ENCODE results near the gene KCNH8. TPM values are rescaled to one million over a fixed set of nuclear protein-coding genes. Genes with fewer than 3 reads are reported as not detected.

Gene KCNH8
- total RNA-seq, 1 experiment from 2014 or later = not detected

DNA sequence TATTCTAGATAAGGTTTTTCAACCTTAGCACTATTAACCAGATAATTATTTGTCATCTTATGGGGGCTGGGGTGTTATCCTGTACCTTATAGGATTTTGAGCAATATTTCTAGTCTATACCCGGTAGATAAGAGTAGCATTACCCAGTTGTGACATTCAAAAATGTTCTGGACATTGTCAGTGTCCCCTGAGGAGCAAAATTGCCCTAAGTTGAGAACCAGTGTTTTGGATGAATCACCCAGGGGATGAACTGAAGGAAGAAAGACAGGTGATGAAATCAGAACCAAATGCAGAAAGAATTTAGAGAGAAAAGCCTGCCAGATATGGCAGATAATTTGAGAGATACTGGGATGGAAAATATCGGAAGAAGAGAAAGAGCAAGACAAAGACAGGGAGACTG is 58.2 kb downstream of the KCNH8 start:
- no peaks in the 10 kb centered on the region for H3K4me1 ChIP-seq (ENCODE audit: control insufficient read depth, insufficient read depth, low read length)
- intact Hi-C loops (cut with micrococcal nuclease; ENCODE audit: unreplicated experiment) = no loop called here
- no peak overlapping the region for H3K27ac ChIP-seq (ENCODE audit: low read length)
- ChIA-PET CTCF (no interaction called here), POLR2A (no interaction called here)
- no peak for TF ChIP-seq TCF7L2 (IDR thresholded peaks at IDR 0.05; ENCODE audit: low read depth, low read length)
- TF ChIP-seq SIN3A (IDR thresholded peaks at IDR 0.05; ENCODE audit: borderline replicate concordance, insufficient read depth, low read depth, low read length) = no peak
- TF ChIP-seq, protein P1, sequence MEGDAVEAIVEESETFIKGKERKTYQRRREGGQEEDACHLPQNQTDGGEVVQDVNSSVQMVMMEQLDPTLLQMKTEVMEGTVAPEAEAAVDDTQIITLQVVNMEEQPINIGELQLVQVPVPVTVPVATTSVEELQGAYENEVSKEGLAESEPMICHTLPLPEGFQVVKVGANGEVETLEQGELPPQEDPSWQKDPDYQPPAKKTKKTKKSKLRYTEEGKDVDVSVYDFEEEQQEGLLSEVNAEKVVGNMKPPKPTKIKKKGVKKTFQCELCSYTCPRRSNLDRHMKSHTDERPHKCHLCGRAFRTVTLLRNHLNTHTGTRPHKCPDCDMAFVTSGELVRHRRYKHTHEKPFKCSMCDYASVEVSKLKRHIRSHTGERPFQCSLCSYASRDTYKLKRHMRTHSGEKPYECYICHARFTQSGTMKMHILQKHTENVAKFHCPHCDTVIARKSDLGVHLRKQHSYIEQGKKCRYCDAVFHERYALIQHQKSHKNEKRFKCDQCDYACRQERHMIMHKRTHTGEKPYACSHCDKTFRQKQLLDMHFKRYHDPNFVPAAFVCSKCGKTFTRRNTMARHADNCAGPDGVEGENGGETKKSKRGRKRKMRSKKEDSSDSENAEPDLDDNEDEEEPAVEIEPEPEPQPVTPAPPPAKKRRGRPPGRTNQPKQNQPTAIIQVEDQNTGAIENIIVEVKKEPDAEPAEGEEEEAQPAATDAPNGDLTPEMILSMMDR (IDR thresholded peaks at IDR 0.05) = no peak
- TF ChIP-seq POLR2AphosphoS5 (IDR thresholded peaks at IDR 0.05; ENCODE audit: low read depth, low read length) = no peak
- TF ChIP-seq REST (IDR thresholded peaks at IDR 0.05; ENCODE audit: insufficient read depth in 1 of 2, low read depth in 2 of 2, low read length in 1 of 2) = no peak
- ATAC-seq (no peak), DNase-seq (ENCODE audit: low read depth, low spot score) (no peak)
- H3K4me3 ChIP-seq (ENCODE audit: low read depth in 2 of 2, low read length in 2 of 2) = no peak overlapping the region
- in situ Hi-C loops (cut with HindIII; ENCODE audit: low pct_unique_long_range_greater_than_20kb, low sequenced_read_pairs) = no loop called here
- no peaks in the 10 kb centered on the region for H3K9me3 ChIP-seq (ENCODE audit: control insufficient read depth, insufficient read depth, low read depth, low read length)
- BruUV-seq (replicated peaks) = no TSS peak
- no peaks in the 10 kb centered on the region for H3K27me3 ChIP-seq (ENCODE audit: control insufficient read depth, insufficient read depth, low read length)
- H3K36me3 ChIP-seq (ENCODE audit: control insufficient read depth, insufficient read depth, low read length) = no peaks in the 10 kb centered on the region

DNA sequence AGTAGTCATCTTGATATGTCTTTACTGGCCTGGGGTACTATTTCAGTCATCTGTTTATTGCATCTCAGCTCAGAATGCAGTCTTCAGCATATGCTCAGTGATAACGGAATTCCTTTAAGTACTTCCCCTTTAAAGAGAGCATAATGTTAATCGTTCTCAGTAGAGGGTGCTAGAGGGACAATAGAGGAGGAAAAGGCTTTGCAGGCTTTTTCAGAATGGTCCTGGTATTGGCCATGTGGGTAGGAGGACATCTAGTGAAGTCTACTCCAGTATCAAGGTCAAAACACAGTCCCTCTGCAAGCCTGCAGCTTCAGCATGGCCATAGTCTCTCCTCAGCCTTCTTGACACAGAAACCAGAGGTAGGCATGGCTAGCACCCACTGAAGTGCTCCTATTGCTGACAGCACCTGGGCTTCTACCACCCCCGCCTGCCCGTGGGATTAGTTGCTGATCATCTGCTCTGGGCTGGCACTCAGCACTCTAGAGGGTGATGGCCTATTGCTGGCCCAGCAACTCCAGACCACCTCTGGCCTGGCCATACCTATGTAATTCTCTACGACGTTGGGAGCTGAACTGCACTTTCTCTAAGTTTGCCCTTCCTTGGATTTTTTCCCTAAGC is 65.4 kb downstream of the KCNH8 start:
- no peak for TF ChIP-seq SIN3A (IDR thresholded peaks at IDR 0.05; ENCODE audit: borderline replicate concordance, insufficient read depth, low read depth, low read length)
- TF ChIP-seq, protein P1 (IDR thresholded peaks at IDR 0.05) = no peak
- TF ChIP-seq TCF7L2 (IDR thresholded peaks at IDR 0.05; ENCODE audit: low read depth, low read length) = no peak
- TF ChIP-seq POLR2AphosphoS5 (IDR thresholded peaks at IDR 0.05; ENCODE audit: low read depth, low read length) = no peak
- no peak for TF ChIP-seq REST (IDR thresholded peaks at IDR 0.05; ENCODE audit: insufficient read depth in 1 of 2, low read depth in 2 of 2, low read length in 1 of 2)
- DNase-seq (ENCODE audit: low read depth, low spot score) (no peak), ATAC-seq (no peak)
- Histone ChIP-seq H3K4me3 (ENCODE audit: low read depth in 2 of 2, low read length in 2 of 2) (no peak overlapping the region), H3K4me1 (ENCODE audit: control insufficient read depth, insufficient read depth, low read length) (no peaks in the 10 kb centered on the region), H3K27ac (ENCODE audit: low read length) (no peak overlapping the region), H3K9me3 (ENCODE audit: control insufficient read depth, insufficient read depth, low read depth, low read length) (no peaks in the 10 kb centered on the region), H3K27me3 (ENCODE audit: control insufficient read depth, insufficient read depth, low read length) (no peaks in the 10 kb centered on the region), H3K36me3 (ENCODE audit: control insufficient read depth, insufficient read depth, low read length) (no peaks in the 10 kb centered on the region)
- ChIA-PET POLR2A (no interaction called here), CTCF (no interaction called here)
- intact Hi-C loops (cut with micrococcal nuclease; ENCODE audit: unreplicated experiment) = no loop called here
- in situ Hi-C loops (cut with HindIII; ENCODE audit: low pct_unique_long_range_greater_than_20kb, low sequenced_read_pairs) = no loop called here
- BruUV-seq (replicated peaks) = no TSS peak

Measured in Panc1 (cell line).